Measurements from ENCODE around the gene SCAPER.
"Not testable (repeated sequence)": the region's sequence is repeated elsewhere in the genome, so short reads cannot be mapped to it uniquely, and the experiment has no call there.

Gene SCAPER

DNA sequence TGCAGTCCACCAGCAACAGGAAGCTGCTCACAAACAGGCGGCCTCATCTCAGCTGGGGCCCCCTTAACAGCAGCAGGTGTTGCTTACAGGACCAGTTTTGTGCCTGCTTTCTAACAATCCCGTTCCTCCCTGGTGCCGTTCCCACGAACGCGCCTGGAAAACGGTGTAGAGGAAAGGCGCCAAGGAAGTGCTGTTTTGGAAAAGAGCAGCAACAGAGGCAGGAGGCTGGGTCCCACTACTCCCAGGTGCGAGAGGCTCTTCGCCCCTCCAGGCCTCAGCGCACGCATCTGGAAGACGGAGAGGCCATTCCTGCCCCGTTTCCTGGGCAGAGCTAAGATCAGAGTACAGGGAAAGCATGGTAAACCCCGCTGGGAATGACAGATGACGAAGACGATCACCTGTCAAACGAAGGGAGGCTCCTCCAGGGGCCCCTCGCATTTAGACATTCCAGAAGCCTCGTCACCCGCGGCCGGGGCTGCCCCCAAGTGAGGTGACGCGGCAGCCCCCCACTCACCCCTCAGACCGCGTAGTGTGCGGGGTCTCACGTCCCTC, 603 bp downstream of the SCAPER start:
- peak; percentile 41 to 70 for DNase-seq

DNA sequence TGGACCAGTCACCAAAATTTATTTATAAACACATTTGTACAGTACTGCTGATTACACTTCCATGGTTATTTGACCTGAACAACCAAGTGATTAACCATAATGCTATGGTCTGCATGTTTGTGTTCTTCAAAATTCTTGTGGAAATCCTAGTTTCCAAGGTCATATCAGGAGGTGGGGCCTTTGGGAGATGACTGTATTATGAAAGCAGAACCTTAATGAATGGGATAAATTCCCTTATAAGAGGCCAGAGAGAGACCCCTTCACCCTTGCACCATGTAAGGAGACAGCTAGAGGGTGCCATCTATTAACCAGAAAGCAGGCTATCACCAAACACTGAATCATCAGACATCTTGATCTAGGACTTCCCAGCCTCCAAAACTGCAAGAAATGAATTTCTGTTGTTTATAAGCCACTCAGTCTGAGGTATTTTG, 1.9 kb downstream of the SCAPER start:
- peak in 1 of 2 experiments; percentile 31 for DNase-seq

- DNase-seq, result no peak
These were observed 3.2 kb downstream of the SCAPER start for GRCh38 chr15:76901965-76902364.

- DNase-seq, result not testable (repeated sequence)
These were observed 5.2 kb downstream of the SCAPER start for GRCh38 chr15:76899931-76900310.

DNA sequence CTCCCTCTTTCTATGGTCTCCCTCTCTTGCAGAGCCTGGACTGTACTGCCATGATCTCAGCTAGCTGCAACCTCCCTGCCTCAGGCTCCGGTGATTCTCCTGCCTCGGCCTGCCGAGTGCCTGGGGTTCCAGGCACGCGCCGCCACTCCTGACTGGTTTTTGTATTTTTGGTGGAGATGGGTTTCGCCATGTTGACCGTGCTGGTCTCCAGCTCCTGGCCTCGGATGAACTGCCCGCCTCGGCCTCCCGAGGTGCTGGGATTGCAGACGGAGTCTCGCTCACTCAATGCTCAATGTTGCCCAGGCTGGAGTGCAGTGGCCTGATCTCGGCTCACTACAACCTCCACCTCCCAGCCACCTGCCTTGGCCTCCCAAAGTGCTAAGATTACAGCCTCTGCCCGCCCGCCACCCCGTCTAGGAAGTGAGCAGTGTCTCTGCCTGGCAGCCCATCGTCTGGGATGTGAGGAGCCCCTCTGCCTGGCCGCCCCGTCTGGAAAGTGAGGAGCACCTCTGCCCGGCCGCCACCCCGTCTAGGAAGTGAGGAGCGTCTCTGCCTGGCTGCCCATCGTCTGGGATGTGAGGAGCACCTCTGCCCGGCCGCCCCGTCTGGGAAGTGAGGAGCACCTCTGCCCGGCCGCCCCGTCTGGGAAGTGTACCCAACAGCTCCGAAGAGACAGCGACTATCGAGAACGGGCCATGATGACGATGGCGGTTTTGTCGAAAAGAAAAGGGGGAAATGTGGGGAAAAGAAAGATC, 5.8 kb downstream of the SCAPER start:
- DNase-seq, result not testable (repeated sequence)

DNA sequence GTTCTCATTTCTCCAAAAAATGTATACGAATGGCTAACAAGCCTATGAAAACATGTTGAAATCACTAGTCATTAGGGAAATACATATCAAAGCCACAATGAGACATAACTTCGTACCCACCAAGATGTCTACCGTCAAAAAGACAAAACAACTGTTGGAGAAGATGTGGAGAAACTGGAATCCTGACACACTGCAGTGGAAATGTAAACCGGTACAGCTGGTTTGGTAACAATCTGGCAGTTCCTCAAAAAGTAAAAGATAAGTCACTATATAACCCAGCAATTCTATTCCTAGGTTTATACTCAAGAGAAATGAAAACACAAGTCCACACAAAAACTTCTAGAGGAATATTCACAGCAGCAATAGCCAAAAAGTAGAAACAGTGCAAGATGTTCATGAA, 7.0 kb downstream of the SCAPER start:
- DNase-seq, result no peak

DNA sequence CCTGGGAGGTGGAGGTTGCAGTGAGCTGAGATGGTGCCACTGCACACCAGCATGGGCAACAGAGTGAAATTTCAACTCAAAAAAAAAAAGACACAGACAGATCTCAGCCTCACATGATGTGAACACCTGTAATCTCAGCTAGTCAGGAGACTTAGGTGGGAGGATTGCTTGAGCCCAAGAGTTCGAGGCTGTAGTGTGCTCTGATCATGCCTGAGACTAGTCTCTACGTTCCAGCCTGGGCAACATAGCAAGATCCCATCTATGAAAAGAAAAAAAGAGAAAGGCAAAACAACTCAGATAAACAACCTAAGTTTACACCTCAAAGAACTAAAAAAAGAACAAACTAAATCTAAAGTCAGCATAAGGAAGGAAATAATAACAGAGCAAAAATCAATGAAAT, 11.0 kb downstream of the SCAPER start:
- no peak for DNase-seq

GRCh38 chr15:76892836-76893235, 12.3 kb downstream of the SCAPER start:
- DNase-seq, result not testable (repeated sequence)

DNA sequence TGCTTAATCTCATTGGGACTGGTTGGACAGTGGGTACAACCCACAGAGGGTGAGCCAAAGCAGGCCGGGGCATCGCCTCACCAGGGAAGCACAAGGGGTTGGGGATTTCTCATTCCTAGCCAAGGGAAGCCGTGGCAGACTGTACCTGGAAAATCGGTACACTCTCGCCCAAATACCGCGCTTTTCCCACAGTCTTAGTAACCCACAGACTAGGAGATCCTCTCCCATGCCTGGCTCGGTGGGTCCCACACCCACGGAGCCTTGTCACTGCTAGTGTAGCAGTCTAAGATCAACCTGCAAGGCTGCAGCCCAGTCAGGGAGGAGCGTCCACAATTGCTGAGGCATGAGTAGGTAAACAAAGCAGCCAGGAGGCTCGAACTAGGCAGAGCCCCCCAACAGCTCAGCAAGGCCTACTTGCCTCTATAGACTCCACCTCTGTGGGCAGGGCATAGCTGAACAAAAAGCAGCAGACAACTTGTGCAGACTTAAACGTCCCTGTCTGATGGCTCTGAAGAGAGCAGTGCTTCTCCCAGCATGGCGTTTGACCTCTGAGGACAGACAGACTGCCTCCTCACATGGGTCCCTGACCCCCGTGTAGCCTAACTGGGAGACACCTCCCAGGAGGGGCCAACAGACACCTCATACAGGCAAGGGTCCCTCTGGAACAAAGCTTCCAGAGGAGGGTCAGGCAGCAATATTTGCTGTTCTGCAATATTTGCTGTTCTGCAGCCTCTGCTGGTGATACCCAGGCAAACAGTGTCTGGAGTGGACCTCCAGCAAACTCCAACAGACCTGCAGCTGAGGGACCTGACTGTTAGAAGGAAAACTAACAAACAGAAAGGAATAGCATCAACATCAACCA, 17.6 kb downstream of the SCAPER start:
- not testable (repeated sequence) for DNase-seq

DNA sequence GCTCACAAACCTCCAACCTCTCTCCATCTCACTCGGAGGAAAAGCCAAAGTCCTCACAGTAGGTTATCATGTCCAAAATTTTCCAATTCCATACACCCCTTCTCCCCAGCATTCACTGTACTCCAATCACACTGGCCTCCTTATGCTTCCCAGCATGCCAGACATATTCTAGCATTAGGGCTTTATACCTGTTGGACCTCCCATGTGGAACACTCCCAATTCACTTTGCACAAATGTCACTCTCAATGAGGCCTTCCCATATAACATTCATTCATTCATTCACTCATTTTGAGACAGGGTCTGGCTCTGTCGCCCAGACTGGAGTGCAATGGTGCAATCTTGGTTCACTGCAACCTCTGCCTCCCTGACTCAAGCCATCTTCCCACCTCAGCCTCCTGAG, 19.9 kb downstream of the SCAPER start:
- DNase-seq, result no peak

DNA sequence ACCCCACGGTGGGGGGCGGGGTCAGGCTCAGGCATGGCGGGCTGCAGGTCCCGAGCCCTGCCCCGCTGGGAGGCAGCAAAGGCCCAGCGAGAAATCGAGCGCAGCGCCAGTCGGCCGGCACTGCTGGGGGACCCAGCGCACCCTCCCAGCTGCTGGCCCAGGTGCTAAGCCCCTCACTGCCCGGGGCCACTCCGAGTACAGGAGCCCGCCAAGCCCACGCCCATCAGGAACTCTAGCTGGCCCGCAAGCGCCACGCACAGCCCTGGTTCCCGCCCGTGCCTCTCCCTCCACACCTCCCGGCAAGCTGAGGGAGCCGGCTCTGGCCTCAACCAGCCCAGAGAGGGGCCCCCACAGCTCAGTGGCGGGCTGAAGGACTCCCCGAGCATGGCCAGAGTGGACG, 29.2 kb downstream of the SCAPER start:
- DNase-seq, result no peak

GRCh38 chr15:76873066-76873465, 32.1 kb downstream of the SCAPER start:
- not testable (repeated sequence) for DNase-seq

DNA sequence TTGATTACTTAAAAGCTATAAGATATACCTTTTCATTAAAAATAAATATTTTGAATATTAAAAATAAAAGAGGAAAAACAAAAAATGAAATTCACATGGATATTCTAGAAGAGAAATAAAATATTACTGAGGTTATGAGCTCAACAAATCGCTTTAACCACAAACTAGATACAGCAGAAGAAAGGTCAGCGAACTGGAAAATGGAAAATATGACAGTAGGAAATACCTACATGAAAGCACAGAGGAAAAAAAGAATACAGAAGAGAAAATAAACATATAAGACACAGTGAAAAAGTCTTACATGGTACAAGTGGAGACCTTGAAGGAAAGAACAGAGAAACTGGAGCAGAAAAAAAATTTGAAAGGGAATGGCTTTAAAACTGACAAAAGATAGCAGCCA, 33.2 kb downstream of the SCAPER start:
- DNase-seq, result no peak

DNA sequence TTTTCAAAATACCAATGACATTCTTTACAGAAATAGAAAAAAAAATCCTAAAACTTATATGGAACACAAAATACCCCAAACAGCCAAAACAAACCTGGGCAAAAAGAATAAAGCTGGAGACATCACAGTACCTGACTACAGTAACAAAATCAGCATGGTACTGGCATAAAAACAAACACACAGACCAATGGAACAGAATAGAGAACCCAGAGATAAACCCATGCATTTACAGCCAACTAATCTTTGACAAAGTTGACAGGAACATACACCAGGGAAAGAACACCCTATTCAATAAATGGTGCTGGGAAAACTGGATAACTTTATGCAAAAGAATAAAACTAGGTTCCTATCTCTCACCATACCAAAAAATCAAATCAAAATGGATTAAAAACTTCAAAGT, 36.4 kb downstream of the SCAPER start:
- DNase-seq, result no peak

GRCh38 chr15:76866716-76867321, 38.3 kb downstream of the SCAPER start:
- DNase-seq, result peak in 1 of 2 experiments; percentile 21

DNA sequence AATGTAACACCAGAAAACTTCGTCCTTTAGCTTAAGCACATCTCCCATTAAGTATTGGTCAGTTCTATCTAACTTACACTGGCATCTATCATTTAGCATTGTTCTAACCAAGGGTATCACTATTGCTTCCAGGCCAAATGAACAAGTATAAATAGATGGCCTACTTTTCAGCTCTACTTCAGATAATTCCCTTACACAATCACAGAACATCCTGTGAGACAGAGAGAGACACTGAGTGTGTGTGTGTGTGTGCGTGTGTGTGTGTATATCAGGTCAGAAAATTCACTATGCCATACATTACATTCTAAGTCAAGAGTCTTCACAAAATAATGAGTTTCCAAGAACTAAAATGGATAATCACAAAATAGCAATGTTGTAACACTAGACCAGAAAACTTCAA, 39.1 kb downstream of the SCAPER start:
- DNase-seq, result no peak

GRCh38 chr15:76865548-76865991, 39.6 kb downstream of the SCAPER start:
- no peak for DNase-seq

DNA sequence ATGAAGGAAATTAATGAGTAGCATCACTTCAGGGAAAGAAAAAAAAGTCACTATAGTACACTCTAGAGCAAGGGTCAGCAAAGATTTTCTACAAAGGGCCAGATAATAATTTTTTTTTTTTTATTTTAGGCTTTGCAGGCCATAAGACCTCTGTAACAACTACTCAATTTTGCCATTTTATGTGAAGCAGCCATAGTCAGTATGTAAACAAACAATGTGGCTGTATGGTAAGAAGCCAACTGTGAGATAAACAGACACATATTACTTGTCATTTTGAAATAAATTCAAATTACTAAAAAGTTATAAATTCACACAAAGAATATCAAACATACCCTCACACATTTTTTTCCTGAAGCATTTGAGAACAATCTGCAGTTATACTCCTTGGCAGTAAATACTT, 40.6 kb downstream of the SCAPER start:
- DNase-seq, result no peak

DNA sequence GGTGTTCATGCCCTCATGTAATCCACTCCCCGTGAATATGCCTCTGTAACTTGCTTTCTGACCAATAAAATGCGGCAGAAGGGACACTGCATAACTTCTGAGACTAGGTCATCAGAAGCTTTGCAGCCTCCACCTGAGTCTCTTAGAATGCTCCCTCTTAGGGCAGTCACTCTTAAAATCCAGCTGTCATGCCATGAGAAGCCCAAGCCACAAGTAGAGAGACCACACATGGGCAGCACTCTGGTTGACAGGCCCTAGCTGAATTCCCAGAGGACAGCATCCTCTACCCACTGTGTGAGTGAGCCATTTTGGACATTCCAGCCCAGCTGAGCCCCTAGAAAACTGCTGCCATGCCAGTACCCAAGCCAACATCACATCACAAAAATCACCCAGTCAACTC, 41.4 kb downstream of the SCAPER start:
- no peak for DNase-seq

DNA sequence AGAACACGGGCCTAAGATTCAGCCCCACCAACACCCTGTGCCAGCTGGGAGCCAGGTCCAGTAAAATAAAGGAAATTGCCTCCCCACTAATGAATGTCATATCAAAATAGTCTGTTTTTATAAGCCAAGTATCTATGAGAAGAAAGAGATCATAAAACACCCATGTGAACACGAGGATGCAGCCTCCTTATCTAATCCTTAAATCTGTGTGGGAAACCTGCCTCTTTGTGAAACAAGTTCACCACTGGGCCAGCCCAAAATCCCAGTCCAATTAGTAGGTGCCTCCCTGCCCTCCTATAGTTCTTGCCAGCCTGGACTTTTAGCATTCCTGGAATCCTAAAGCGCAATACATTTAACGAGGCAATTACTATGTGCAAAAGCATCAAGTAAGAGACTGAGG, 42.0 kb downstream of the SCAPER start:
- no peak for DNase-seq

DNA sequence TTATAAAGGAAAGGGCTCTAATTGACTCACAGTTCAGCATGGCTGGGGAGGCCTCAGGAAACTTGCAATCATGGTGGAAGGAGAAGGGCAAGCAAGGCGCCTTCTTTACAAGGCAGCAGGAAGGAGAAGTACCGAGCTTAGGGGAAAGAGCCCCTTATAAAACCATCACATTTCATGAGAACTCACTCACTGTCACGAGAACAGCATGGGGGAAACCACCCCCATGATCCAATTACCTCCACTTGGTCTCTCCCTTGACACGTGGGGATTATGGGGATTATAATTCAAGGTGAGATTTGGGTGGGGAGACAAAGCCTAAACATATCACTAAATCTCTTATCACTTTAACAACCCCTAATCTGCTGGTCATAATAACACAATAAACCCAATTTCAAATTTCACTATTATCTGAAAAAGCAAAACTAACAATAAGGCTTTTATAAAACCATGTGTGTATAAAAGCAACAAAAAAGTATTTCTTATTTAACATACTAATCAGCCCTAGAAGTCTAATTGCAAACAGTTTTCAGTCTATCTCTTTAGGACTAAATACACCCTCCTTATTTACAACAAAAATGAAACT, 43.2 kb downstream of the SCAPER start:
- no peak for DNase-seq

DNA sequence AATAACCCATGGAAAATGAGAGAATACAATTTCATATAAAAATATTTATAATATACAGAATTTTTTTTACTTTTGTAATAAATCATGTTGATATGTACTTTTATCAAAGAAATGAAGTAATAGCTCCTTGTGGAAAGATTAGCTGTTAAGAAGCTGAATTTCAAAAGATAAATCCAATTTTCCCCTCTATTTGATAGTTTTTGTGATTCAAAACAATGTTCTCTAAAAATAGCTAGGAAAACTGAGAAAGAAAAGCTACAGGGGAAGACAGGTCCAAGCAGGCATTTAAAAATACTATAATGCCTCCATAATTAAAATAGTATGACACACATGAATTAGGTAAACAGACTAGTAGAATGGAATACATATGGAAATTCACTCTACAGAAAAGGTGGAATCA, 44.9 kb downstream of the SCAPER start:
- no peak for DNase-seq

DNA sequence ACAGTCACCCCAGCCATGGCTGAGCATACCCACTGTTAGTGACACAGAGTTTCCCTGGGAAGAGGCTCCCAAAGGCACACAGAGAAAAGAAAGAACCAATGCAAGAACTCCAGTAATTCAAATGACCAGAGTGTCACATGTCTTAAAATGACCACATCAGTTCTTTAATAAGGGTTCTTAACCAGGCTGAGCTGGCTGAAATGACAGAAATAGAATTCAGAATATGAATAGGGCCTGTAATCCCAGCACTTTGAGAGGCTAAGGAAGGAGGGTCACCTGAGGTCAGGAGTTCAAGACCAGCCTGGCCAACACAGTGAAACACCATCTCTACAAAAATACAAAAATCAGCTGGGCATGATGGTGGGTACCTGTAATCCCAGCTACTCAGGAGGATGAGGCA, 54.8 kb downstream of the SCAPER start:
- not testable (repeated sequence) for DNase-seq

Data from NCI-H2081 (cell line).